Measurements from ENCODE around the gene ENOX1.

The ENOX1 gene

DNA sequence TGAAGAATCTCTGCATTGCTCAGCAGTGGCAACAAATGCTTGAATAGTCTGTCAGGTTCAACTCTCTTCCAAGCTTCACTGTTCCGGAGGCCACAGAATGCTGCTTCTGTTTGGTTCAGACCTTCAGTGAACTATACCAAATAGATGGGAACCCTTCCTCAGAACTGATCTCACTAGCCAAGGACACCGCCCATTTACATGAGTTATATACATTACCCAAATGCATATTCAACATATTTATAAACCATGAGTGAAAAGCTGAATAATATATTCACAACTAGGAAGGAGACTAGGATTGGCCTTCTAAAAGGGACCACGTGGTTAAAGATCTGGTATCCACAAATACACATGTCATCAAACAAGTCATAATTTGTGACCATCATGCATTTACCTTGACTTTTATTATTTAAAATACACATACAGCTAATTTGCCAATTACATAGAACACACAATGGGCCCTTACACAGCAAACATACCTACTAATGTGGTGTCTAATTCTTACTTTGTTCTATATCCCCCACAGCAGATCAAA is 49.3 kb downstream of the ENOX1 start:
- no peak for DNase-seq

DNA sequence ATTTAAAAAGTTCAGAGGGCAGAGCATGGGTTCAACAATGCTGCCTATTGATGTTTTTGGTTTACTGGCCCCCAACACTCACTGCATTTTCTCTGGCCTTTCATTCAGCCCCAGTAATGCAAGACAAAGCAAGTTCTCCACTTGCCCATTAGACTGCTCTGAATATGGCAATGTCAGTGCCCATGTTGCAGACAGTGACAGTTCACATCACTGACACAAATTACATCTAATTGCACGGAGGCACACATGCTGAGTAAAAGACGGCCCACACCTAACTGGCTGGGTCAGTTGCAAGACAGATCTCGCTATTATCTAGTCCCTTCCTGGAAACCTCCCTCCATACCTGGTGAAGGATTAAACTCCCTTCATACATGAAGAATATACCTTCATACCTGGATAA is 54.0 kb downstream of the ENOX1 start:
- DNase-seq, result no peak

- DNase-seq, result no peak
Measured at GRCh38 chr13:43731296-43731695, 55.5 kb downstream of the ENOX1 start.

DNA sequence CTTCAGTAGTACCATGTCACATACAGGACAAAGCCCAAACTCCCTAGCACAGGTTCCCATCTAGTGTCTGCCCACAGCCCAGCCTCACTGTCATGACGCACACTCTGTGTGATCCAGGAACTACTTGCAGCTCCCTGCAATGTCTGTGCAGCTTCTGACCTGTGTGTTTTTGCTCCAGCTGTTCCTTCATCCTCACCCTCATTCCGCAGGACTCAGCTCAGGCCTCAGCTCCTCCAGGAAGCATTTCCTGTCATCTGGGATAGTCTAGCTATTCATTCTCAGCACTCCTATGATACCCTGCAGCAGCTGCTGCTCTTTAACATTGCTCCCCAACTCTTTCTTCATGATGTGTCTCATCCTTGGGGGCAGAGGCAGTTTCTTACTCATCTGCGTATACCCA is 56.1 kb downstream of the ENOX1 start:
- no peak for DNase-seq

DNA sequence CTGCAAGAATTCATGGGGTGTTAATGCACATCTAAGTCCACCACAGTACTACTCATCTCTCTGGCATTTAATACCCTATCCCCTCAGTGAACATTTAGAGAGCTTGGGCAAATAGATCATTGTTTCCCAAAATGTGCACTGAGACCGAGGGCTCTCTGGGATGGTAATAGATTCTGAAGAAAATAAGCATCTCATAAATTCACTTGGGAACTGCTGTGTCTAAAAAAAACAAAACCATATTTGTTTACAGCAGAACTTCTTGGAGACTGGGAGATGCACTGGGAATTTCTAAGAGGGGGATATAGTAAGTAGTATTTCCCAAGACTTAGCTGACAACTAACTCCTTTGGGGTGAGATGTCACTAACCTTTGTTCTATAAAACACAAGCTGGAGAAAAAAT is 58.4 kb downstream of the ENOX1 start:
- no peak for DNase-seq

GRCh38 chr13:43727856-43728255 is 58.9 kb downstream of the ENOX1 start:
- no peak for DNase-seq

- no peak for DNase-seq
Measured at GRCh38 chr13:43725460-43725859, 61.3 kb downstream of the ENOX1 start.

GRCh38 chr13:43720780-43721397 is 65.9 kb downstream of the ENOX1 start:
- DNase-seq, result no peak

DNA sequence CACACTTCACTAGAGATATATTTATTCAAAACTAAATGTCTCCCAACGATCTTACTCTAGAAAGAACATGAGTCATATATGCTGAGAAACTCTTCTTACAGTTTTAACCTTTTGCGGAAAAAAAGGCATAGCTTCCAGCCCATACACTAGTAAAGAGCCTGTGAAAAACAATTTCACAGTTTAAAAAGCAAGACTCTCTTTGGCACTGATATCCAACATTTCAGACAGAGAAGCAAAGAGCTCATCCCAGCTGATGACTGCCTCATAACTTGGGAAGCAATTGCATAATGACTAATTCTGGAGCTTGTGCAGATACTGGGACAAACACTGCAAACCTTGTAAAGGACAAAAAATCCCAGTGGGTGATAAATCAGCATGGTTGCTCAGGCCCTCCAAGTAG is 88.0 kb downstream of the ENOX1 start:
- no peak for DNase-seq

DNA sequence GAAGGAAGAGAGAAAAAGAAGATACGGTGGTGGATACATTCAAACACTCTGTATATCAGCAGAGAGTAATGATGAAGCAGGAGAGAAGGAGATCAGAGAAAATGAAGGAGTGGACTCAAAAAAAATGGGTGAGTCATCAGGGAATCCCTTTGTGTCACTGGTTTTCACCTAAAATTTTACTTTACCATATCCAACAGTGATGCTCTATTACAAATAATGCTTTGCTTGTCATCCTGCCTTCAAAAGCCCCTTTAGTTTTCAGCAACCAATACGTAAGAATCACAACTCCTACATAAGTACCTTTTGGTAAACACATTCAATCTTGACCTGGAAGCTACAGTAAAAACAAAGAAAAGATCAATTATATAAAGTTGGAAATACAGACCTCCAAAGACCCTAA is 88.8 kb downstream of the ENOX1 start:
- DNase-seq, result no peak

- DNase-seq, result no peak
Measured at GRCh38 chr13:43697323-43697722, 89.4 kb downstream of the ENOX1 start.

DNA sequence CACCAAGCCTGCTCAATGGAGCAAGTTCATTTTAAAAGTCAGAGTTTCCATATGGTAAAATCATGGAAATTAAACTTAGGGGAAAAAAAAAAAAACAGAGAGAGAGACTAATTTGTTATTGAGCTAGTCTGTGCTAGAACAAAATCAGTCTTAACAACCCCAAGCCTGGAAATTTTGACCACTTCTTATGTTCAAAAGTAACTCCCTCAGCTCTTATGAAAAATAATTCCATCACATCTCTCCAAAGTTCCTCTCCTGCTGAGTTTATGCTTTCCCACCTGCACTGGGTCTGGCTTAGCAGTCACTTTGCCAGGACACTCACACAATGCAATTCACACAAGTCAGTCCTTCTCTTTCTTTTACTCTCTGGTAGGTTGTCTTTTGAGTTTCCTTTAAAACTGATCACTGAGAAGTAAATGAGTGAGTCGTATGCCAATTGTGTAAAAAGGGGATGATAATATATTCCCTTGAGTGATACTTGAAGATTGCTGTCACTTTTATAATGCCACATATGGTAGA is 92.6 kb downstream of the ENOX1 start:
- DNase-seq, result no peak

DNA sequence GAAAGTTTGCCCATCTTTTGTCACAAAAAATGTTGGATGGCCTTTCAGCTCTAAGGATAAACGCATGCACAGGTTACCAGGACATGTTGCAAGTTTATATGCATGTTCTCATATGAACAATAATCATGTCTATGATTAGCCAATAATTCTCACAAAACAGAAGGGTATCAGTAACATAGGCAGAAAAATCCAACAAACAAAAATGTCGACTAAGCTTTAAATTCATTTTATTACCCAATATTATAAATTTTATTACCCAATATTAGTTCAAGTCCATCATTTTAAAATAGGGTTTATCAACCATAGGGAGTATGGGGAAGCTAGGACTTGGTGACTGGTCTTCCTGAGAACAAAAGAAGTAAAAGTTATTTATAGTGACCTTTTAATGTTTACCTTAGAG is 93.1 kb downstream of the ENOX1 start:
- DNase-seq, result no peak

DNA sequence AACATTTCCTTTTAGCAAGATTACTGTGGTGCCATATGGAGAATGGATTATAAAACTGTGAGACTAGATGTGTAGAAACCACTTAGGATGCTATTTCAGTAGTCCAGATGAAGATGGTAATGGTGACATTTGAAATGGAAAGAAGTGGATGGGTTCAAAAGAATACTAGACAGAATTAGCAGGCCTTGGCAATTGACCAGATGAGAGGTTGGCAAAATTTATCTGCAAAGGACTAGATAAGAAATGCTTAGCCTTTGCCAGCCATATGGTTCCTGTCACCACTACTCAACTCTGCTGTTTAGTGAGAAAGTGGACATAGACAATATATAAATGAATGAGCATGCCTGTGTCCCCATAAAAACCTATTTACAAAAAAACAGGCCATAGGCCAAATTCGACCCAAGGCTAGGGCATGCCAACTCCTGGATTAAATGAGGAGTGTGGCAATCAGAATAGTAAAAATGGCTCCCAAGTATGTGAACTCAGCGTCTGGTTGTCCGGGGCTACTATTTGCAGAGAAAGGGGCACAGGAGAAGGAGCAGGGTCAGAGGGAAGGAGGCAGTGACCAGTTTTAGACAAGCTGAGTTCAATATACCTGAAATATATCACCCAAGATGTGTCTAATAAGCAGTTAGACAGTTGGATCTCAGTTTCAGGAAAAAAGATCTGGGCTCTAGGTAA is 98.4 kb downstream of the ENOX1 start:
- no peak for DNase-seq

GRCh38 chr13:43687038-43687437 is 99.7 kb downstream of the ENOX1 start:
- no peak for DNase-seq

GRCh38 chr13:43686557-43686956 is 100.2 kb downstream of the ENOX1 start:
- no peak for DNase-seq

DNA sequence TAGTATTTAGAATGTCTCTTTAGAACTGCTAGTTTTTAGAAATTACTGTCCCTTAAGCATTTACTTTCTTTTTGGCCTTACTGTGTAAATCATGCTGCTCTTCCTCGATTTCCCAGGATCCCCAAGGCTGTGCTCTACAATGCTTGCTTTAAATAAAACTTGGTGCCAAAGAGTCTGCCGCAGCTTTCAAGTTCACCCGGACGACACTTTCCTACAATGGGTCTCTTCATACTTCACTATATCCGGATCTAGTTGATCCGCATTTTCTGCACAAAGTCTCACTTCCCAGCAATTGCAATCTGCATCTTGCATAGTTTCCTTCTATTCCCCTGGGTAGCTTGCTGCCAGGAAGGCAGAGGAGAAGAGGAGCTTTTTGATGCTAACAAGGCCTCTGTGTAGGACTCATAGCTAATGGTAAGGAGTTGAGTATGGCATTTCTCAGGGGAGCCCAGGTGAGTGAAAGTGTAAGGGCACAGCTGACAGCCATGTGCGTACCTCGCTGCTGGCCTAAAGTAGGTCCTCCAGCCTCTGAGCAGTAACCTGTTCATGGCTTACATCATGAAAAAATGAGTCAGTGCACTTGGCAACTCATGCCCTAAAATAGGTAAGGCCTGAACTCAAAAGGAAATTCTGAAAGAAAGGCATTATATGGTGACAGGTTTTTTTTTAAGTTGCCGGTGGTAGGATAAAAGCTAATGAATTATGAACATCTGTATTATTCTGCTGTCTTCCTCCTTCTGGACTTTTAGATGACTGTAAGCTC is 101.6 kb downstream of the ENOX1 start:
- DNase-seq, result no peak

DNA sequence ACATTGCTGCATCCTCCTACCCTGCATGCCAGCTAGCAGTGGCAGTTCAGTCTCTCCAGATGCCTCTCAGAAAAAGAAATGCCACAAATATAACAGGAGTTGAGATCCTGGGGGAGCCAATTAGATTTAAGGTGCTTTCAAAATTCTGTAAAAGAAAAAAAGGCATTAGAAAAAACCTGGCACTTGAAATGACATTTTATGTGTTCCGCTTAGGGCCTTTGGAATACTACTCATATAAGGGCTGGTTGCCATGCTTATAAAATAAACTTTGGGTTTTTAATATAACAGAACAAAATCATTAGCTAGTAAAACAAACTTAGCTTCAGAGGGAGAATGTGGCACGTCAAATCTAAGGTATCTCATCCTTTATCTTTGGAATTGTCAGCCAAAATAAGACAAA is 104.1 kb downstream of the ENOX1 start:
- DNase-seq, result no peak

GRCh38 chr13:43676320-43676719 is 110.5 kb downstream of the ENOX1 start:
- DNase-seq, result no peak

GRCh38 chr13:43675577-43675976 is 111.2 kb downstream of the ENOX1 start:
- DNase-seq, result no peak

- DNase-seq, result no peak
Measured at GRCh38 chr13:43669964-43670363, 116.8 kb downstream of the ENOX1 start.

GRCh38 chr13:43669101-43669500 is 117.7 kb downstream of the ENOX1 start:
- DNase-seq, result no peak

DNA sequence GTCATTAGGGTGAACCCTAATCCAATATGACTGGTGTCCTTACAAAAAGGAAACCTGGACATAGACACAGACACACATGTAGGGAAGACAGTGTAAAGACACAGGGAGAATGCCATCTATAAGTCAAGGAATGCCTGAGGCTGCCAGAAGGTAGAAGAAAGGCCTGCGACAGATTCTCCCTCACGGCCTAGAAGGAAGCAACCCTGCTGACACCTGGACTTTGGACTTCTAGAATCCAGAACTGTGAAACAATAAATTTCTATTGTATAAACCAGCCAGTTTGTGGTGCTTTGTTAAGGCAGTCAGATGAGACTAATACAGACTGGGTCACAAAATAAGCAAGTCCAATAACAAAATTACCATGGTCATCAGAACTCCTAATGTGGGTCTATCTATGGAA is 120.4 kb downstream of the ENOX1 start:
- no peak for DNase-seq

GRCh38 chr13:43665388-43665787 is 121.4 kb downstream of the ENOX1 start:
- no peak for DNase-seq

Data from DMS 273 treated with DMSO at 0.1 percent for 48 hours (cell line).